ENCODE measurements around the gene NUDC. TPM values are rescaled to one million over a fixed set of nuclear protein-coding genes. Genes with fewer than 3 reads are reported as not detected.
"Not testable (repeated sequence)": the region's sequence is repeated elsewhere in the genome, so short reads cannot be mapped to it uniquely, and the experiment has no call there.

Gene NUDC
- 65.7 and 89.3 TPM in 2 replicates for total RNA-seq (2014; rRNA removed; shearing (Covaris generic))
- total RNA-seq (2022): 96.0 and 106 TPM in 2 replicates
- Bru-seq, nascent RNA: percentile 85 among the genes with signal in this experiment
- percentile 87 among the genes with signal in this experiment for BruChase-seq, experiment 1, labeled RNA remaining after a 6-hour chase
- percentile 85 among the genes with signal in this experiment for BruChase-seq, experiment 2, labeled RNA remaining after a 2-hour chase
- long read RNA-seq, transcript NUDC-201 (9 exons, 1,800 nt): major isoform, 544 of 825 reads
- long read RNA-seq, transcript NUDC-204 (2 exons, 607 nt): minor isoform, 216 of 825 reads
- long read RNA-seq, partial matches to known transcripts: 8 of 825 reads
- long read RNA-seq, other reads (novel, unspliced or antisense): 57 of 825 reads

DNA sequence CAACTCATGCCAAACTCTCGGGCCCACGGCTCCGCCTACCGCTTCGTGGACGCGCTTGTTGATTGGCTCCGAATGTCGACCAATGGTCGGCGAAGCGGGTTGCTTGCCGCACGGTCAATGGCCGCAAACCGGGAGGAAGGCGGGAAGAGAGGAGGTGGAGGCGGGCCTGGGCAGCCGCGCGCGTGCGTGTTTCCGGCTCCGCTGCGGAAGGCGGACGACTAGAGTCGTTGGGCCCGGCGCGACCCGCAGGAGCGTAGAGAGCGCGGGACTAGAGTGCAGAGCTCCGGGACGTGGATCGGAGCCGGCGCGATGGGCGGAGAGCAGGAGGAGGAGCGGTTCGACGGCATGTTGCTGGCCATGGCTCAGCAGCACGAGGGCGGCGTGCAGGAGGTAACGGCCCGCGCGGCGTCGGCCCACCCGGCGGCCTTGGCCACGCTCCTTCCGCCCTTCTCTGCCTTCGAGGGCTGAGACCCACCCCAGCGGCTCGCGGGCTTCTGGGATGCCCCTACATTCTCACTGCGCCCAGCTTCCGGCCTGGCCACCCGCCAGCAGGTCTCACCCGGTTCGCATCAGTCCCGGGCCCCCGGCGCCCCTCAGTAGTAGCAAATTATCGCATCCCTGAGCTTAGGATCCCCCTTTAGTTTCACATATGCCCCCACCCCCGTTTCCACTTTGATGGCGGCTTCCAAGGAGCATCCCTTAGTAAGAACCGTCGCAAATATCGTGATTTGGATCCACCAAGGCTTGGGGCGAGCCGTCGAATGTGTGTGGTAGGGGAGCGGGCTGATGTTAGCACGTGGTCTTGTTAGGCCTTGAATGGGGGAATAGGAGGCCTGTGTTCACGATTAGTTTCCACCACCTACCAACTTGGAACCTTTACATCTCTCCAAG lies at the start of gene NUDC:
Gene NUDC, plus strand, starts transcription at position 204 of the 891 bp plus-strand sequence. Its CDS starts 106 bp downstream, at position 310.
- ChIA-PET CTCF (ENCODE audit: unreplicated experiment) (no interaction called here), POLR2A (interaction anchor here (0.9 to 1.9 kb wide), 3 partner anchors 8 to 22 kb away, joined by 3 to 9 read pairs (median 4); partner anchors contain the start of gene GPATCH3)
- TF ChIP-seq EZH2phosphoT487 (IDR thresholded peaks at IDR 0.05; ENCODE audit: borderline replicate concordance, low read depth, low read length): no peak
- TF ChIP-seq, protein P1, sequence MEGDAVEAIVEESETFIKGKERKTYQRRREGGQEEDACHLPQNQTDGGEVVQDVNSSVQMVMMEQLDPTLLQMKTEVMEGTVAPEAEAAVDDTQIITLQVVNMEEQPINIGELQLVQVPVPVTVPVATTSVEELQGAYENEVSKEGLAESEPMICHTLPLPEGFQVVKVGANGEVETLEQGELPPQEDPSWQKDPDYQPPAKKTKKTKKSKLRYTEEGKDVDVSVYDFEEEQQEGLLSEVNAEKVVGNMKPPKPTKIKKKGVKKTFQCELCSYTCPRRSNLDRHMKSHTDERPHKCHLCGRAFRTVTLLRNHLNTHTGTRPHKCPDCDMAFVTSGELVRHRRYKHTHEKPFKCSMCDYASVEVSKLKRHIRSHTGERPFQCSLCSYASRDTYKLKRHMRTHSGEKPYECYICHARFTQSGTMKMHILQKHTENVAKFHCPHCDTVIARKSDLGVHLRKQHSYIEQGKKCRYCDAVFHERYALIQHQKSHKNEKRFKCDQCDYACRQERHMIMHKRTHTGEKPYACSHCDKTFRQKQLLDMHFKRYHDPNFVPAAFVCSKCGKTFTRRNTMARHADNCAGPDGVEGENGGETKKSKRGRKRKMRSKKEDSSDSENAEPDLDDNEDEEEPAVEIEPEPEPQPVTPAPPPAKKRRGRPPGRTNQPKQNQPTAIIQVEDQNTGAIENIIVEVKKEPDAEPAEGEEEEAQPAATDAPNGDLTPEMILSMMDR (conservative IDR thresholded peaks at IDR 0.05; ENCODE audit: low read length): no peak
- Histone ChIP-seq H3K27ac (ENCODE audit: low read depth, low read length, poor library complexity, severe bottlenecking) (peak within 1 kb of the TSS; percentile 33), H4K20me1 (ENCODE audit: insufficient read depth, low read length) (peaks cover 10% of the 10 kb centered on the region; the same call in 1 of the 2 replicates), H3K79me2 (ENCODE audit: insufficient read depth, low read depth, low read length) (peaks cover 39% of the 10 kb centered on the region), H3K4me2 (ENCODE audit: low read length) (peak within 1 kb of the TSS; percentile 96), H2AFZ (ENCODE audit: low read length) (peak within 1 kb of the TSS; percentile 84), H3K4me1 (ENCODE audit: insufficient read depth, low read length, poor library complexity, severe bottlenecking) (peaks cover 16% of the 10 kb centered on the region), H3K36me3 (ENCODE audit: insufficient read depth, low read length) (peaks cover 41% of the 10 kb centered on the region), H3K4me3 (ENCODE audit: low read depth, low read length, poor library complexity, severe bottlenecking) (peak within 1 kb of the TSS; percentile 84), H3K9me3 (ENCODE audit: low read length) (no peaks in the 10 kb centered on the region), H3K9me2 (ENCODE audit: insufficient read depth, low read length) (no peaks in the 10 kb centered on the region)
- intact Hi-C loops (cut with micrococcal nuclease; ENCODE audit: unreplicated experiment): loop anchor here (1.0 kb wide), 1 partner anchor 31 kb away; the partner anchor contains the start of gene GPN2
- peak; percentile 97 for DNase-seq (ENCODE audit: low spot score)
- no TSS peak for BruUV-seq (replicated peaks)

DNA sequence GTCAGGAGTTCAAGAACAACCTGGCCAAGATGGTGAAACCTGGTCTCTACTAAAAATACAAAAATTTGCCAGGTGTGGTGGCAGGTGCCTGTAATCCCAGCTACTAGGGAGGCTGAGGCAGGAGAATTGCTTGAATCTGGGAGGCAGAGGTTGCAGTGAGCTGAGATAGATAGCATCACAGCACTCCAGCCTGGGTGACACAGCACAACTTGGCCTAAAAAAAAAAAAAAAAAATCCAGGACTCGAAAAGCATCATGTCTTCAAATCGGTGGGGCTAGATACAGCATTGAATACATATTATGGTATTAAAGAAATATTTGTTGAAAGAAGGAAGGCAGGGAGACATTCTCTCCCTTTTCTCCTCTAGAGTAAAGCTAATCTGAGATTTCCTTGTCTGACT lies 48.4 kb upstream of the NUDC start:
- H2AFZ ChIP-seq (ENCODE audit: low read length); H3K9me3 ChIP-seq (ENCODE audit: low read length); H4K20me1 ChIP-seq (ENCODE audit: insufficient read depth, low read length); DNase-seq (ENCODE audit: low spot score); intact Hi-C loops (cut with micrococcal nuclease; ENCODE audit: unreplicated experiment); H3K79me2 ChIP-seq (ENCODE audit: insufficient read depth, low read depth, low read length); H3K4me3 ChIP-seq (ENCODE audit: low read depth, low read length, poor library complexity, severe bottlenecking); CTCF ChIA-PET (ENCODE audit: unreplicated experiment); BruUV-seq (replicated peaks); H3K4me2 ChIP-seq (ENCODE audit: low read length); H3K27ac ChIP-seq (ENCODE audit: low read depth, low read length, poor library complexity, severe bottlenecking); H3K9me2 ChIP-seq (ENCODE audit: insufficient read depth, low read length): not testable (repeated sequence)
- H3K36me3 ChIP-seq (ENCODE audit: insufficient read depth, low read length): peaks cover 27% of the 10 kb centered on the region; the same call in 1 of the 2 replicates
- peaks cover 10% of the 10 kb centered on the region for H3K4me1 ChIP-seq (ENCODE audit: insufficient read depth, low read length, poor library complexity, severe bottlenecking)
- POLR2A ChIA-PET: interaction anchor here (0.7 kb wide), 1 partner anchor 81 kb away, joined by 3 read pairs; no protein-coding TSS in a partner anchor

DNA sequence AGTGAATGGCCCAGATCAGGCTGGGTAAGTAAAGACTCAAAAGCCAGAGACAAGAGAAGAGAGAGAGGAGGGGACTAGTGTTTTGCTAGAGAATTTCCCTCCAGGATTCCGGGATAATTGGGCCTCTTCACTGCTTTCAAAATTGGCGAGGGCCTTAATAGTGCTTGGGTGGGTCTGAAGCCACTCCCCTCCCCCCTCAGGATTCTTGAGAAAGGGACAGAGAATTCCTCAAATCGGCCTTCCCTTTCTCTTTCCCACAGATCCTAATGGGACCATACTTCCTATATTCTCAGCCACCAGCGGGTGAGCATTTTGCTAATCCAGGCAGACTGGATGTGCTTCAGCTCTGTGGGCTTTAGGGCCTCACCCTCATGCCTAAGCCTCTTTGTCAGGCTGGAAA lies 46.6 kb upstream of the NUDC start:
- no peak overlapping the region for H3K4me2 ChIP-seq (ENCODE audit: low read length)
- no peaks in the 10 kb centered on the region for H3K79me2 ChIP-seq (ENCODE audit: insufficient read depth, low read depth, low read length)
- ChIA-PET POLR2A (interaction anchor here (0.5 kb wide), 1 partner anchor 8 kb away, joined by 4 read pairs; no protein-coding TSS in a partner anchor), CTCF (ENCODE audit: unreplicated experiment) (interaction anchor here (0.6 kb wide), 1 partner anchor 273 kb away, joined by 3 read pairs; no protein-coding TSS in a partner anchor)
- H4K20me1 ChIP-seq (ENCODE audit: insufficient read depth, low read length): no peaks in the 10 kb centered on the region
- intact Hi-C loops (cut with micrococcal nuclease; ENCODE audit: unreplicated experiment): loop anchor here (5.0 kb wide), 1 partner anchor 273 kb away; no protein-coding TSS in a partner anchor
- H3K9me3 ChIP-seq (ENCODE audit: low read length): no peaks in the 10 kb centered on the region
- peaks cover 10% of the 10 kb centered on the region for H3K4me1 ChIP-seq (ENCODE audit: insufficient read depth, low read length, poor library complexity, severe bottlenecking)
- H3K9me2 ChIP-seq (ENCODE audit: insufficient read depth, low read length): no peaks in the 10 kb centered on the region
- no TSS peak for BruUV-seq (replicated peaks)
- H2AFZ ChIP-seq (ENCODE audit: low read length): no peak overlapping the region
- H3K4me3 ChIP-seq (ENCODE audit: low read depth, low read length, poor library complexity, severe bottlenecking): no peak overlapping the region
- no peak overlapping the region for H3K27ac ChIP-seq (ENCODE audit: low read depth, low read length, poor library complexity, severe bottlenecking)
- H3K36me3 ChIP-seq (ENCODE audit: insufficient read depth, low read length): peaks cover 42% of the 10 kb centered on the region
- TF ChIP-seq, protein P1 (conservative IDR thresholded peaks at IDR 0.05; ENCODE audit: low read length): no peak
- no peak for TF ChIP-seq EZH2phosphoT487 (IDR thresholded peaks at IDR 0.05; ENCODE audit: borderline replicate concordance, low read depth, low read length)
- no peak for DNase-seq (ENCODE audit: low spot score)

All from OCI-LY7 (cell line).